C4-2B (cell line): ENCODE results near the gene MATN1.

Experiments
- H3K27ac ChIP-seq: fragments of 450-650 bp; 2 replicates; pipeline ENCODE4 v1.5.1; 2017
- ZFX ChIP-seq: fragments of 450-650 bp; IDR thresholded peaks from 2 replicates; pipeline ENCODE4 v1.6.1; 2017
- TF ChIP-seq, protein P1 (sequence below): fragments of 450-650 bp; conservative IDR thresholded peaks from 2 replicates; pipeline ENCODE4 v1.5.1; 2017; ENCODE audit warnings: mild to moderate bottlenecking

Gene MATN1

DNA sequence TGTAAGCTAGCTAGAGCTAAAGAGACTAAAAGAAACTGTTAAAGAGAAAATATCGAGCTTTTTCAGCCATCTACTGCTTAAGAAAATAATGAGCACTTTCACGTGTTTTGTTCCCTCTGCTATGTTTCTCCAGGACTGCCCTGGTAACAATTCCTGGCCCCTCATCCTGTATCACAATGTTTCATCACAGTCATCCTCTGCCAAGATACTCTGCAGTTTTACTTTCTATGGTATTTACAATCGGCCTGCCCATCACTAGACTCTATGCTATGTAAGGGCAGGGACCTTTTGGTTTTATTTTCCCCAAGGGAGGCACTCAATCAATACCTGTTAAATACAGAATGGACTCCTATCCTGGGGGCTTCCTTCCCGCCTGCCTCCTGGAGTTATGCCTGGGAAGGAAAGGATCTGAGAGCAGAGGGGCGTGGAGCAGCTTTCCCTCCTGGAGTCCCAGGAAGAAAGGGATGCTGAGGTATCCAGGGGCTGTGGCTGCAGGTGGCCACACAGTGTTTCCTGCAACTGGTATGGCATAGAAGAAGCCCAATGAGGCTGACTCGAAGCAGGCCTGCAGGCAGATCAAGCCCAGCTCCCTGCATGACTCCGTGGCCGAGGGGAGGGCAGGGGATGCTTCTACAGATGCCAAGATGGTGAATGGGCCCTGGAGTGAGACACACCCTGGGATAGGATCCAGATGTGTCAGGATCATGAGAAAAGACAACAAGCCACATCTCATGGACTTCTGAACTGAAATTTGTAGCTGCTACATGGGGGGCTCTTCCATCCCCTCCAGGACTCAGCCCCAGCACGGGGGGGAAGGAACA lies 52.9 kb downstream of the MATN1 start:
- TF ChIP-seq, protein P1, sequence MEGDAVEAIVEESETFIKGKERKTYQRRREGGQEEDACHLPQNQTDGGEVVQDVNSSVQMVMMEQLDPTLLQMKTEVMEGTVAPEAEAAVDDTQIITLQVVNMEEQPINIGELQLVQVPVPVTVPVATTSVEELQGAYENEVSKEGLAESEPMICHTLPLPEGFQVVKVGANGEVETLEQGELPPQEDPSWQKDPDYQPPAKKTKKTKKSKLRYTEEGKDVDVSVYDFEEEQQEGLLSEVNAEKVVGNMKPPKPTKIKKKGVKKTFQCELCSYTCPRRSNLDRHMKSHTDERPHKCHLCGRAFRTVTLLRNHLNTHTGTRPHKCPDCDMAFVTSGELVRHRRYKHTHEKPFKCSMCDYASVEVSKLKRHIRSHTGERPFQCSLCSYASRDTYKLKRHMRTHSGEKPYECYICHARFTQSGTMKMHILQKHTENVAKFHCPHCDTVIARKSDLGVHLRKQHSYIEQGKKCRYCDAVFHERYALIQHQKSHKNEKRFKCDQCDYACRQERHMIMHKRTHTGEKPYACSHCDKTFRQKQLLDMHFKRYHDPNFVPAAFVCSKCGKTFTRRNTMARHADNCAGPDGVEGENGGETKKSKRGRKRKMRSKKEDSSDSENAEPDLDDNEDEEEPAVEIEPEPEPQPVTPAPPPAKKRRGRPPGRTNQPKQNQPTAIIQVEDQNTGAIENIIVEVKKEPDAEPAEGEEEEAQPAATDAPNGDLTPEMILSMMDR: no peak
- no peak for TF ChIP-seq ZFX
- no peak overlapping the region for H3K27ac ChIP-seq

DNA sequence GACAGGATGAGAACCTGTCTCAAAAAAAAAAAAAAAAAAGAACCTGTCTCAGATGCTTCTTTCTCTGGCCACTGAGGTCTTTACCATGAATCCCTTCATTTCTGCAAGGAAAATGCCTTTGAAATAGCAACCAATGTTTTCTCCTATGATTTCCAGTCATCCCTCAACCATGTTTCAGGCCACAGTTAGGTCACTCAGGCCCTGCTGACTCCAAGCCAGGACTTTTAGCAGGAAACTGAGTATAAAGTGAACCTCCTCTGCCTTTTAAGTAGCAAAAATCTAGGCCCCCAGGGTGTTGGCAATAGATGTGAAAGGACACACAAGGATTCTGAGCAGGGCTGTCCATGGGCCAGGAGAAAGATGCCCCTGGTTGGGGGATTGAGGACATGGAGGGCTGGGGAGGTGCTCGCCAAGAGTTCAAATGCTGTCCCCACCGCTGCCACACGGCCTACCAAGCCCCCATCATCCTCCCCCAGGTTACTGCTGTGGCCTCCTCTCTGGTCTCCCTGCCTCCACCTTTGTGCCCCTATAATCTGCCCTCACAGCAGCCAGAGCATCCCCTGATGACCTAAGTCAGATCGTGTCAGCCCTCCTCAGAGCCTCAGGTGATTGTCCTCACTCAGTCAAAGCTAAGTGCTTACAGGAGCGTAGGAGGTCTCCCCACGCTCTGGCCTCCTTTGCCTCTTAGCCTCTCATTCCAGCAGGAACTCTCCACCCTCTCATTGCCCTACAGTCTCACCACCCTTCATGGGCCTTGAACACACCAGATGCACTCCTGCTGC lies 54.6 kb downstream of the MATN1 start:
- TF ChIP-seq ZFX: no peak
- TF ChIP-seq, protein P1: no peak
- peak overlapping the region; percentile 22; the same call in 1 of the 2 replicates for H3K27ac ChIP-seq

DNA sequence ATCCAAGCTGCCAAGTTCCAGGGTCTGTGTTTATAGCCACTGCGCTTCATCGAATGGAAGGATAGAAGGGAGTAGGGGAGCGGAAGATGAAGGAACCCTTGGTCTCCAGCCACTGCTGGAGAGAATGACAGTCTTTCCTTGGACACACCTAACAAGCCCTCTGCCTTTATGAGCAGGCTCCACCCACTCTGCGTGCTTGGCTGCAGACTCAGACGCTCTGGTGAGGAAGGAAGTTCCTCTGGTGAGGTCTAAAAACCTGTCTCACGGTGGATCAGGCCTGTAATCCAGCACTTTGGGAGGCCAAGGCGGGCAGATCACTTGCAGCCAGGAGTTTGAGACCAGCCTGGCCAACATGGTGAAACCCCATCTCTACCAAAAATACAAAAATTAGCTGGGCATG lies 55.4 kb downstream of the MATN1 start:
- peak overlapping the region; percentile 22; the same call in 1 of the 2 replicates for H3K27ac ChIP-seq
- TF ChIP-seq, protein P1: no peak
- no peak for TF ChIP-seq ZFX

DNA sequence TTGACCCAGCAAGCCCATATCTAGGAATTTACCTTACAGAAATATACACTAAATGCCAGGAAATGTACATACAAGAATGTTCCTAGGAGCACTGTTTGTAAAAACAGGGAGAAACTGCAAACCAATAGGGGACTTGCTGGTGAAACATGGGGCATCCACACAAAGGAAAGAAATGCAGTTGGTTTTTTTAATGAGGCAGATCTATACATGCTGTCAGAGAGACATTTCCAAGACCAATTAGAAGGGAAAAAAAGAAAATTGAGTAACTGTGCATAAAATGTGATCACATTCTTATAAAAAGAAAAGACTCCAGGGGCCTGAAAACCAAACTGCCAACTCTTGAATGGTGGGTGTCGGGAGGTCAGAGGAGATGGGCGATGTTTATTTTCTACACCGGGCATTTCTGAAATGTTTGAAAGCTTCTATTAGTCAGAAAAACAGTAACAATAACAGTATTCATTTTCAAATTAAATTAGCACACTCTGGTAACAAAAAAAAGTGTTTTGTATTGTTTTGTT lies 56.6 kb downstream of the MATN1 start:
- no peak overlapping the region for H3K27ac ChIP-seq
- TF ChIP-seq ZFX: no peak
- TF ChIP-seq, protein P1: no peak

DNA sequence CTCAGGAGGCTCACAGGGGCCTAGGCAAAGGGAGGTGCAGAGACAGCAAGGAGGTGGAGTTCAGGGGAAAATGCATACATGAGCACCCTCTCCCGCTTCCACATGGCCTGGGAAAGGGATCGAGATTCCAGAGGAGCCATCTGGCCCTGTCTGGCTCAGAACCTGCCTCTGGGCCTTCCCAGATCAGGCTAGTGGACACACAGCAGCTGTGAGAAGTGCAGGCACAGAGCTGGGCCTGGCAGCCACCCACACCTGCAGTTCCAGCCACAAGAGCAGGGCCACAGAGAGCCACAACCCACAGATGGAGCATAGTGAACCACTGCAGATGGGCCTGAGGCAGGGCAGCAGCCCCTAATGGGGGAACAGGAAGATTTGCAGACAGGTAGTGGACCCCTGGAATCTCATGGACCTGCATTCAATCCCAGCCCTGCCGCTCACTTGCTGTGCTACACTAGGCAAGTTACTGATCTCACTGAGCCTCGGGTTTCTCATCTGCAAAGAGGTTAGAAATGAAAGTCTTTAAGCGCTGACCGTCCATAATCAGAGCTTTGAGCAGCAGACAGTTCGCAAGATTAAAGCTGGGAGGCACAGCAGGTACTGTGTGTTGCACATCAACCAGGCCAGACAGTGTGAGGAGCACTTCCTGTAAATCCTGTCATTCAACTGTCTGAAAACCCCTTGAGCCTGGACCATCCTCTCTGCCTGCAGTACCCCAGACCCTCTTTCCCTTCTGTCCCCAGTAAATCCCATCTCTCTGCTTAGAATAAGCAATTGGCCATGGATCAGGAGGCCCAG lies 58.0 kb downstream of the MATN1 start:
- no peak for TF ChIP-seq ZFX
- TF ChIP-seq, protein P1: no peak
- H3K27ac ChIP-seq: peak overlapping the region; percentile 52

DNA sequence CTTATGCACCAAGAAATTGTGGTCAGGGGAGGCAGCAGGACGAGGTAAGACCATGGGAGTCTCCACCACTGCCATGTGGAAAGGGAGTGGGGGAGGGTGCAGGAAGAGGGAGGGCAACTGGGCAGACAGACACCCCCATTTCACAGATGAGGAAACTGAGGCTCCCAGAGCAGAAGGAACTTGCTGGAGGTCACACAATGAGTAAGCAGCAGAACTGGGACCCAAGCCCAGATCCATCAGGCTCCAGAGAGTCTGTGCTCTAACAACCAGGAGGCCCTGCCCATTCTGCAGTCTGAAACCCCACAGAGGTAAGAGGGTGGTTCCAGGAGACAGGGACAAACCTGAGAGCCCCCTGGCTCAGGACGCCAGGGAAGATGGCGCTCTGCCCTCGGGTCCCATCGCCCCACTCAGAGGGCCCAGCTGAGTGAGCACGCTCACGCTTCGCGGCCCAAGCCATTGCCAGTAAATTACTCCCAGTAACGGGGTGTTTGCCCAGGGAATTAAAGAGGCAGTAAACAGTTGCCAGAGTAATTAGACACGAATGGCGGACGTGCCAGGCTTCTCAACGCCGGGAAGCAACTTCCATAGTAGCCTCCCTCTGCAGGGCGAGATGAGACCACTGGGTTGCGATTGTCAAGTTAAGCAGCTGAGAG lies 59.2 kb downstream of the MATN1 start:
- no peak for TF ChIP-seq ZFX
- TF ChIP-seq, protein P1: no peak
- H3K27ac ChIP-seq: peak overlapping the region; percentile 52
